ENCODE results near the gene TECPR2. TPM values are rescaled to one million over a fixed set of nuclear protein-coding genes. Genes with fewer than 3 reads are reported as not detected.
A peak's percentile ranks its signal among the peaks of the same experiment; 100 is the strongest.

The TECPR2 gene
- total and polyA plus RNA-seq, 2 of the 13 experiments (the other 11 are each of a cell fraction or from before 2014, with no cell fraction given), result 3.5 to 5.7 TPM

GRCh38 chr14:102524451-102525218 lies 161.9 kb downstream of the TECPR2 start (continued):
- TF ChIP-seq ZNF557 (CRISPR knock-in tag; IDR thresholded peaks at IDR 0.05) (no peak), TIGD3 (CRISPR knock-in tag; IDR thresholded peaks at IDR 0.05; ENCODE audit: borderline replicate concordance) (no peak), ZNF383 (CRISPR knock-in tag; IDR thresholded peaks at IDR 0.05; ENCODE audit: borderline replicate concordance) (no peak), MTA1 (CRISPR knock-in tag; IDR thresholded peaks at IDR 0.05; ENCODE audit: borderline replicate concordance) (peak; percentile 50; the same call in 1 of the 2 replicates), RXRB (CRISPR knock-in tag; IDR thresholded peaks at IDR 0.05; ENCODE audit: borderline replicate concordance) (peak; percentile 72; the same call in 1 of the 2 replicates), TFDP1 (CRISPR knock-in tag; IDR thresholded peaks at IDR 0.05; ENCODE audit: borderline replicate concordance) (peak; percentile 79; the same call in 1 of the 2 replicates), ZNF512B (CRISPR knock-in tag; IDR thresholded peaks at IDR 0.05; ENCODE audit: borderline replicate concordance) (no peak), ZFP82 (CRISPR knock-in tag; IDR thresholded peaks at IDR 0.05; ENCODE audit: borderline replicate concordance) (peak; percentile 89; the same call in 1 of the 2 replicates), ZNF570 (CRISPR knock-in tag; IDR thresholded peaks at IDR 0.05; ENCODE audit: borderline replicate concordance) (no peak), ZNF746 (CRISPR knock-in tag; IDR thresholded peaks at IDR 0.05) (peak; percentile 64; the same call in 1 of the 2 replicates), KLF6 (CRISPR knock-in tag; IDR thresholded peaks at IDR 0.05) (peak; percentile 59; the same call in 1 of the 2 replicates), CENPBD1 (CRISPR knock-in tag; IDR thresholded peaks at IDR 0.05; ENCODE audit: borderline replicate concordance, low read depth) (no peak), NFYB (CRISPR knock-in tag; IDR thresholded peaks at IDR 0.05) (peak; percentile 97), PAWR (CRISPR knock-in tag; IDR thresholded peaks at IDR 0.05; ENCODE audit: borderline replicate concordance) (no peak), ZNF143 (CRISPR knock-in tag; IDR thresholded peaks at IDR 0.05) (0 out of 2 replicates have a peak, but pooled peaks have one; percentile 58), ETS1 (CRISPR knock-in tag; IDR thresholded peaks at IDR 0.05) (no peak), ZC3H13 (CRISPR knock-in tag; IDR thresholded peaks at IDR 0.05) (no peak; the same call in 1 of the 2 replicates), CHD4 (IDR thresholded peaks at IDR 0.05; ENCODE audit: borderline replicate concordance, low read length) (no peak), GATA4 (IDR thresholded peaks at IDR 0.05; ENCODE audit: borderline replicate concordance, low read depth) (peak; percentile 46; the same call in 1 of the 2 replicates), ISX (CRISPR knock-in tag; conservative IDR thresholded peaks at IDR 0.05) (no peak)
